ENCODE data around the gene FANK1. TPM values are rescaled to one million over a fixed set of nuclear protein-coding genes. Genes with fewer than 3 reads are reported as not detected.
"Not testable (repeated sequence)": the region's sequence is repeated elsewhere in the genome, so short reads cannot be mapped to it uniquely, and the experiment has no call there.

The FANK1 gene
- total and polyA plus RNA-seq, 5 experiments from 2014 or later: 0.52 to 0.96 TPM; not detected in 3

- Mint-ChIP-seq H3K9me3 (peaks cover 0 to 9% (median 0%) of the 10 kb centered on the region in 9 donors), H3K27me3 (no peaks in the 10 kb centered on the region), H3K36me3 (no peaks in the 10 kb centered on the region), H3K4me1 (peaks cover 0 to 20% (median 5%) of the 10 kb centered on the region in 4 donors), H3K27ac (no peak overlapping the region), H3K4me3 (no peak overlapping the region)
- ATAC-seq (no peak), DNase-seq (no peak)
- POLR2A ChIA-PET: no interaction called here
Observed at GRCh38 chr10:126036515-126036914, 140.2 kb downstream of the FANK1 start.

GRCh38 chr10:126037946-126038345 lies 141.6 kb downstream of the FANK1 start:
- peaks cover 0 to 9% (median 0%) of the 10 kb centered on the region in 9 donors for H3K9me3 Mint-ChIP-seq
- H3K27ac Mint-ChIP-seq: no peak overlapping the region
- POLR2A ChIA-PET: no interaction called here
- H3K4me3 Mint-ChIP-seq: no peak overlapping the region
- H3K27me3 Mint-ChIP-seq: no peaks in the 10 kb centered on the region
- peaks cover 2 to 31% (median 17%) of the 10 kb centered on the region in 4 donors for H3K4me1 Mint-ChIP-seq
- no peak for ATAC-seq
- no peaks in the 10 kb centered on the region for H3K36me3 Mint-ChIP-seq
- no peak for DNase-seq

GRCh38 chr10:126041117-126041516 lies 144.8 kb downstream of the FANK1 start:
- Mint-ChIP-seq H3K27me3 (peaks cover 0 to 3% (median 0%) of the 10 kb centered on the region in 5 donors), H3K4me3 (peak overlapping the region in 1 of 10 donors; percentile 44), H3K36me3 (no peaks in the 10 kb centered on the region), H3K9me3 (peaks cover 0 to 2% (median 0%) of the 10 kb centered on the region in 9 donors), H3K27ac (peak overlapping the region in 7 of 10 donors; percentile 44 to 96 (median 82)), H3K4me1 (peaks cover 2 to 32% (median 17%) of the 10 kb centered on the region in 4 donors)
- POLR2A ChIA-PET: no interaction called here
- no peak for ATAC-seq
- DNase-seq: no peak

- DNase-seq (peak; percentile 17 to 91 (median 52)), ATAC-seq (peak; percentile 89 to 92)
- peaks cover 0 to 3% (median 0%) of the 10 kb centered on the region in 5 donors for H3K27me3 Mint-ChIP-seq
- peak overlapping the region; percentile 69 to 96 (median 90) for H3K27ac Mint-ChIP-seq
- peaks cover 2 to 28% (median 17%) of the 10 kb centered on the region in 4 donors for H3K4me1 Mint-ChIP-seq
- peak overlapping the region; percentile 33 to 79 (median 61) for H3K4me3 Mint-ChIP-seq
- H3K36me3 Mint-ChIP-seq: no peaks in the 10 kb centered on the region
- POLR2A ChIA-PET: no interaction called here
- H3K9me3 Mint-ChIP-seq: peaks cover 0 to 2% (median 0%) of the 10 kb centered on the region in 9 donors
Observed at GRCh38 chr10:126041804-126042231, 145.5 kb downstream of the FANK1 start.

- peak overlapping the region; percentile 69 to 96 (median 90) for H3K27ac Mint-ChIP-seq
- no peaks in the 10 kb centered on the region for H3K36me3 Mint-ChIP-seq
- H3K27me3 Mint-ChIP-seq: peaks cover 0 to 3% (median 0%) of the 10 kb centered on the region in 5 donors
- no peak for DNase-seq
- POLR2A ChIA-PET: no interaction called here
- H3K9me3 Mint-ChIP-seq: peaks cover 0 to 2% (median 0%) of the 10 kb centered on the region in 9 donors
- ATAC-seq: peak; percentile 13 to 23
- peak overlapping the region; percentile 33 to 79 (median 61) for H3K4me3 Mint-ChIP-seq
- H3K4me1 Mint-ChIP-seq: peaks cover 2 to 28% (median 17%) of the 10 kb centered on the region in 4 donors
Observed at GRCh38 chr10:126042354-126042753, 146.0 kb downstream of the FANK1 start.

GRCh38 chr10:126042906-126043305 lies 146.5 kb downstream of the FANK1 start:
- Mint-ChIP-seq H3K4me1 (peaks cover 2 to 28% (median 17%) of the 10 kb centered on the region in 4 donors), H3K9me3 (peaks cover 0 to 2% (median 0%) of the 10 kb centered on the region in 9 donors), H3K27me3 (peaks cover 0 to 3% (median 0%) of the 10 kb centered on the region in 5 donors), H3K4me3 (no peak overlapping the region), H3K27ac (peak overlapping the region in 1 of 10 donors; percentile 96), H3K36me3 (no peaks in the 10 kb centered on the region)
- POLR2A ChIA-PET: no interaction called here
- DNase-seq (no peak), ATAC-seq (no peak)

- no peaks in the 10 kb centered on the region for H3K36me3 Mint-ChIP-seq
- peak overlapping the region in 3 of 10 donors; percentile 22 to 56 (median 56) for H3K27ac Mint-ChIP-seq
- no peak for ATAC-seq
- H3K4me3 Mint-ChIP-seq: no peak overlapping the region
- POLR2A ChIA-PET: no interaction called here
- peaks cover 2 to 28% (median 17%) of the 10 kb centered on the region in 4 donors for H3K4me1 Mint-ChIP-seq
- DNase-seq: no peak
- peaks cover 0 to 3% (median 0%) of the 10 kb centered on the region in 5 donors for H3K27me3 Mint-ChIP-seq
- peaks cover 0 to 2% (median 0%) of the 10 kb centered on the region in 9 donors for H3K9me3 Mint-ChIP-seq
Observed at GRCh38 chr10:126043389-126043788, 147.0 kb downstream of the FANK1 start.

- no peak for ATAC-seq
- Mint-ChIP-seq H3K27ac (no peak overlapping the region), H3K4me3 (no peak overlapping the region), H3K4me1 (peaks cover 2 to 22% (median 17%) of the 10 kb centered on the region in 4 donors), H3K36me3 (no peaks in the 10 kb centered on the region), H3K27me3 (peaks cover 0 to 12% (median 5%) of the 10 kb centered on the region in 5 donors), H3K9me3 (no peaks in the 10 kb centered on the region)
- no peak for DNase-seq
- POLR2A ChIA-PET: no interaction called here
Observed at GRCh38 chr10:126045861-126046260, 149.5 kb downstream of the FANK1 start.

GRCh38 chr10:126046831-126047230 lies 150.5 kb downstream of the FANK1 start:
- Mint-ChIP-seq H3K36me3 (no peaks in the 10 kb centered on the region), H3K27me3 (peaks cover 2 to 21% (median 5%) of the 10 kb centered on the region in 5 donors), H3K9me3 (no peaks in the 10 kb centered on the region), H3K4me1 (peaks cover 2 to 12% (median 9%) of the 10 kb centered on the region in 4 donors), H3K27ac (no peak overlapping the region), H3K4me3 (no peak overlapping the region)
- DNase-seq (no peak), ATAC-seq (no peak)
- POLR2A ChIA-PET: no interaction called here

GRCh38 chr10:126047749-126048148 lies 151.4 kb downstream of the FANK1 start:
- POLR2A ChIA-PET, H3K36me3 Mint-ChIP-seq, H3K9me3 Mint-ChIP-seq, ATAC-seq, H3K4me3 Mint-ChIP-seq, H3K27ac Mint-ChIP-seq, DNase-seq, H3K4me1 Mint-ChIP-seq: not testable (repeated sequence)
- H3K27me3 Mint-ChIP-seq: peaks cover 2 to 27% (median 5%) of the 10 kb centered on the region in 5 donors

- Mint-ChIP-seq H3K36me3 (no peaks in the 10 kb centered on the region), H3K4me1 (no peaks in the 10 kb centered on the region), H3K9me3 (no peaks in the 10 kb centered on the region), H3K4me3 (no peak overlapping the region), H3K27ac (no peak overlapping the region), H3K27me3 (peaks cover 4 to 30% (median 5%) of the 10 kb centered on the region in 5 donors)
- ATAC-seq: no peak
- POLR2A ChIA-PET: no interaction called here
- no peak for DNase-seq
Observed at GRCh38 chr10:126049759-126050700, 153.7 kb downstream of the FANK1 start.

GRCh38 chr10:126052171-126052570 lies 155.8 kb downstream of the FANK1 start:
- peaks cover 2 to 33% (median 6%) of the 10 kb centered on the region in 5 donors for H3K27me3 Mint-ChIP-seq
- H3K36me3 Mint-ChIP-seq: no peaks in the 10 kb centered on the region
- H3K27ac Mint-ChIP-seq: no peak overlapping the region
- DNase-seq (no peak), ATAC-seq (no peak)
- no peaks in the 10 kb centered on the region for H3K4me1 Mint-ChIP-seq
- H3K9me3 Mint-ChIP-seq: peaks cover 0 to 2% (median 0%) of the 10 kb centered on the region in 9 donors
- POLR2A ChIA-PET: no interaction called here
- H3K4me3 Mint-ChIP-seq: no peak overlapping the region

- Mint-ChIP-seq H3K27me3 (peaks cover 2 to 32% (median 6%) of the 10 kb centered on the region in 5 donors), H3K4me3 (no peak overlapping the region), H3K27ac (no peak overlapping the region), H3K36me3 (no peaks in the 10 kb centered on the region), H3K9me3 (peaks cover 0 to 2% (median 0%) of the 10 kb centered on the region in 9 donors), H3K4me1 (no peaks in the 10 kb centered on the region)
- POLR2A ChIA-PET: no interaction called here
- DNase-seq (no peak), ATAC-seq (no peak)
Observed at GRCh38 chr10:126054191-126054590, 157.8 kb downstream of the FANK1 start.

Data from naive thymus-derived CD8-positive, alpha-beta T cell (primary cell).